Activated T-helper 2 cell treated with anti-CD3 and anti-CD28 coated beads, Interferon-gamma antibody, Interleukin-2, Interleukin-4, amounts not matched to agents 10 μg/mL and 5 μg/mL and 100 μg/mL, durations not matched to agents 14 hours and 24 hours and 36 hours (primary cell): Measurements from ENCODE around the gene TTPAL. TPM values are rescaled to one million over a fixed set of nuclear protein-coding genes. Genes with fewer than 3 reads are reported as not detected.

Experiments used
- DNase-seq: peaks from one replicate; pipeline ENCODE4 v3.0.0; 2021; ENCODE audit warnings: low spot score
- H3K27ac Mint-ChIP-seq: one replicate; pipeline ENCODE4 v1.8.0; 2021; ENCODE audit warnings: mixed read lengths
- H3K27me3 Mint-ChIP-seq: one replicate; pipeline ENCODE4 v1.8.0; 2021; ENCODE audit warnings: low read depth, mixed read lengths
- H3K36me3 Mint-ChIP-seq: one replicate; pipeline ENCODE4 v1.8.0; 2021; ENCODE audit warnings: low read depth, mixed read lengths
- H3K4me1 Mint-ChIP-seq: one replicate; pipeline ENCODE4 v1.8.0; 2021; ENCODE audit warnings: low read depth, mixed read lengths
- H3K4me3 Mint-ChIP-seq: one replicate; pipeline ENCODE4 v1.8.0; 2021; ENCODE audit warnings: low read depth, mild to moderate bottlenecking, moderate library complexity, mixed read lengths
- H3K9me3 Mint-ChIP-seq: one replicate; pipeline ENCODE4 v1.8.0; 2021; ENCODE audit warnings: mixed read lengths
- intact Hi-C: fragments of 100-400 bp; cut with micrococcal nuclease; formaldehyde crosslinking; loops from one replicate; pipeline ENCODE4 v1.15.1; 2023
- total RNA-seq: library from RNA; stranded (reverse); gene quantifications from 2 replicates; pipeline ENCODE4 v1.2.3, GENCODE V29; 2022

The TTPAL gene, protein sequence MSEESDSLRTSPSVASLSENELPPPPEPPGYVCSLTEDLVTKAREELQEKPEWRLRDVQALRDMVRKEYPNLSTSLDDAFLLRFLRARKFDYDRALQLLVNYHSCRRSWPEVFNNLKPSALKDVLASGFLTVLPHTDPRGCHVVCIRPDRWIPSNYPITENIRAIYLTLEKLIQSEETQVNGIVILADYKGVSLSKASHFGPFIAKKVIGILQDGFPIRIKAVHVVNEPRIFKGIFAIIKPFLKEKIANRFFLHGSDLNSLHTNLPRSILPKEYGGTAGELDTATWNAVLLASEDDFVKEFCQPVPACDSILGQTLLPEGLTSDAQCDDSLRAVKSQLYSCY
- 19.7 and 20.8 TPM in 2 replicates for total RNA-seq

DNA sequence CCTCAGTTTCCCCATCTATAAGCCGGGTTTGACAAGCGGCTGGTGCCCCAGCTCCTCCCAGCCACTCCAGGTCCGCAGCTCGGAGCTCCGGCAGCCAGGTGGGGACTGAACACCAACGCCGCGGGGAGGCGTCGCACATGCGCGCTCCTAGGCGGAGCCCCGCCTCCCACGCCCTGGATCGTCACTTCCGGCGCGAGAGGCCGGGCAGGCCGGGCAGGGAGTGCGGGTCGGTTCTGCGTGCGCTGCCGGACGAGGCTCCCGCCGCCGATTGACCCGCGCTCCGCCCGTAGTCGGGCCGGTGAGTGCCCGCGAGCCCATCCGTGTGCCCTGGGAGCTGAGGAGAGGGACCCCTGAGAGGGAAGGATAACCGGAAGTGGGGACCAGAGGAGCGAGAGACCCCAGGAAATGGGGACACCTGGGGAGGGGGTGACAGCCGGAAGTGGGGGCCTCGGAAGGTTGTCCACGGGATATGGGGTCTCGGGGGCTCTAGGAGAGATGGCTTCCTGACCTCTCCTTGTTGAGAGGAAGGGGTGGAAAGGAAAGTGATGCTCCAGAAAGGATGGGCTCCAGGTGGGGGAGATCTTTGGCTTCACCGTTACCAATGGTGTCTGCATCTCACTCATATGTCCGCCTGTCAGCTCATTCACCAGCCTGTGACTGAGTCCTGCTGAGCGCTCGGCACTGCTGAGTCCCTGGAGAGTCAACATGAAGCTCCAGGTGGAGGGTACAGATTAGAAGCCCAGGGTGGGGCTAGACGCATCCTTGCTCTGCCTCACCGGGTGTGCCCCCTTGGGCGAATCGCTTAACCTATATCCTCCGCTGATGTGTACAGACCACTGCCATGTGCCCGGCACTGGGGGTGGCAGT, at the start of gene TTPAL:
Gene TTPAL (plus strand): TSS at position 181 of the 867 bp plus-strand sequence. CDS start 4,126 bp downstream, outside the sequence.
- Mint-ChIP-seq H3K36me3 (peaks cover 4% of the 10 kb centered on the region), H3K27me3 (no peaks in the 10 kb centered on the region), H3K9me3 (no peaks in the 10 kb centered on the region), H3K4me3 (peak within 1 kb of the TSS; percentile 95), H3K27ac (peak within 1 kb of the TSS; percentile 94), H3K4me1 (peaks cover 17% of the 10 kb centered on the region)
- DNase-seq = peak; percentile 86
- intact Hi-C loops = loop anchor here (2.0 to 10.0 kb wide), 4 partner anchors 19 to 136 kb away; partner anchors contain the start of gene SERINC3

DNA sequence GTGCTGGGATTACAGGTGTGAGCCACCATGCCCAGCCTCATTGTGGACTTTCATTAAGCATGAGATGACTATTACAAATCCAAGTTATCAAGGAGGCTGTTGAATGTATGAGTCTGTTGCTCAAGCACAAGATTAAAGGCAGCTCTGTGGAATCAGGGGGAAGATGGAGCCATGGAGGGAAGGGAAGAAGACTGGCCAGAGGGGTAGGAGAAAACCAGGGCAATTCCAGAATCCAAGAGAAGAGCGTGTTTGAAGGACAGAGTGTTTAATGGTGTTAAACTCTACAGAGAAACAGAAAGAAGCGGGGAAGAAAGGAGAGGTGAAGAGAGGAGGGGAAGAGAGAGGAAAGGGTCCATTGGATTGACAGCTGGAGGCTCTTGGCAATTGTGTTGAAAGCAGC, 49.8 kb upstream of the TTPAL start:
- no peak overlapping the region for H3K4me3 Mint-ChIP-seq
- no peak for DNase-seq
- H3K27ac Mint-ChIP-seq = no peak overlapping the region

DNA sequence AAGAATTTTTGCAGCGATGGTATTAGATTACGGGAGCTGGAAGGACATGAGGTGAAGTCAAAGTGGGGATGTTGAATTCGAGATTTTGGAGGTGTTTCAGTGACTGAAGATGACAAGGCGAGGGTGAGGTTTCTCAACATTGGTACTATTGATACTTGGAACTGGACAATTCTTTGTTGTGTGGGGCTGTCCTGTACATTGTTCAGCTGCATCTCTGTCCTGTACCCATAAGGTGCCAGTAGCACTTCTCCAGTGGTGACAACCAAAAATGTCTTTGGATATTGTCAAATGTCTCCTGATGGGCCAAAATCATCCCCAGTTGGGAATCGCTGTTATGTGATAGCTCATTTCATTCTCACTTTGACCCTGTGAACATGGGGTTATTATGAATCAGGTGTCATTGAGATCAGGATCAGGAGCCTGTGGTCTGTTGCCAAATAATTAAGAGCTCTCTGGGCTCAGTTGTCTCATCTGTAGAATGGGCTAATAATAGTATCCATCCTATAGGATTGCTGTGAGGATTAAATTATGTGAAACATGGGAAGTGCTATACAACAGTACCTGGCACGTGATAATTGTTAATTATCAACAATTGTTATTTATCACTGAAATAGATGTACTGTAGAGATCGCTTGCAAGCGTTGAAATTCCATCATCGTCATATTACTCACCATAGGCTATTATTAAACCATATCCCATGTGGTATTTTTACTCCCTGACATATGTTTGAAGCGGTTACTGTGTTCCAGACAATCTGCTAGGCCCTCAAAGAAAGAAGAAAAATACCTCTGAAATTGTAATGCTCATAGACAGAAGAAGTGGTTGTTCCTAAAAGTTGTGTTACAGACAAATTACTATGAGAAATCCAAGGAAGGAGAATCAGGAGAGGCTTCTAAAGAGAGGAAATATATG, 48.5 kb upstream of the TTPAL start:
- Mint-ChIP-seq H3K9me3 (no peaks in the 10 kb centered on the region), H3K36me3 (no peaks in the 10 kb centered on the region), H3K4me1 (no peaks in the 10 kb centered on the region), H3K27me3 (peaks cover 4% of the 10 kb centered on the region), H3K27ac (no peak overlapping the region), H3K4me3 (no peak overlapping the region)
- intact Hi-C loops = no loop called here
- no peak for DNase-seq

More for the DNA sequence above, 49.8 kb upstream of the TTPAL start:
- Mint-ChIP-seq H3K27me3 (no peaks in the 10 kb centered on the region), H3K36me3 (no peaks in the 10 kb centered on the region), H3K9me3 (no peaks in the 10 kb centered on the region), H3K4me1 (no peaks in the 10 kb centered on the region)
- intact Hi-C loops = no loop called here

DNA sequence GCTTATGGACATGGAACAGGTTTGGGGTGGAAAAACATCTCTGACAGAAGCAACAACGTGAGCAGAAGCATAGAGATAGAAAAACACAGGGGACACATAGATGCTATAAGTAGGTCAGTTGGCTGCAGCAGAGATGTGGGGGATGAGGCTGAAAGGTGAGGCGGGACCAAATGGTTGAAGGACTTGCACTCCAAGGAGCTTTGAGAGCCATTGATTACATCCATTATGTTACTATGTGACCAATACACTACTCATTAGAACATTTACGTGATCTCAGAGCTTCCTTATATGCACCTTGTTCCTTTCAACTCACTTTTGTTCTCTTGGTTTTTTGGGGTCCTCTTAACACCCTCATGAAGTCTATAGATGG, 47.9 kb upstream of the TTPAL start:
- Mint-ChIP-seq H3K27me3 (peaks cover 6% of the 10 kb centered on the region), H3K4me3 (no peak overlapping the region), H3K4me1 (no peaks in the 10 kb centered on the region), H3K9me3 (no peaks in the 10 kb centered on the region), H3K36me3 (no peaks in the 10 kb centered on the region), H3K27ac (no peak overlapping the region)
- DNase-seq = no peak
- intact Hi-C loops = no loop called here

DNA sequence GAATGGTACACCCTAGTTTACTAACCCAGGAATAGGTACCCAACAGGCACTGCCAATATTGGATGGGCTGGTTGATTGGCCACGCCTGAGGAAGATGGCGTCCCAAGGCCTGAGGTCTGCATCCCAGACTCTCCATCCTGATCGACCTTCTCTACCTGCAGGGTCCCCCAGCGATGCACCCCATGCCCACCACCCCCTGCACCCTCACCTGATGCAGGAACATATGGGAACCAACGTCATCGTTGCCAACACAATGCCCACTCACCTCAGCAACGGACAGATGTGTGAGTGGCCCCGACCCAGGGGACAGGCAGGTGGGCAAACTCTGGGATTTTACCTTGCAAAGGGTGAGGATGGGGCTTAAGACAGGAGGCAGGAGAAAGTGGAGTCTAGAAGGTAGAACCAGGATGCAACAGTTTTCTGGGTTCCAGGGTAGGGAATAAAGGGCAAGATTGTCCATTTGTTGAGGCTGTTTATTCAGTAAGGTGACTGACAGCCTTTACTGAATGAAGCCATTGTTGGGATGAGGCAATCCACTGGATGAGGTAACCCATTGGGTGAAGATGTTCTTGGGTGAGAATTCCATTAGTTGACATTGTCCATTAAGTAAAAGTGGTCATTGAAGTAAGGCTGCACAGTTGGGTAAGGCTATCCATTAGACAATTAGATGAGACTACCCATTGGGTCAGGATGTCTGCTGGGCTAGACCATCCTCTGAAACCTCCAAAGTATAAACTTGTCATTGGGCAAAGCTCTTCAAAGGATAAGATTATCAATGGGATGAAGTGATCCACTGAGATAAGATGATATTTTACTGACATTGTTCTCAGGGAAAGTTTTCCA, 47.3 kb upstream of the TTPAL start:
- H3K27me3 Mint-ChIP-seq = peaks cover 8% of the 10 kb centered on the region
- no peak overlapping the region for H3K27ac Mint-ChIP-seq
- no peaks in the 10 kb centered on the region for H3K36me3 Mint-ChIP-seq
- DNase-seq = no peak
- H3K4me1 Mint-ChIP-seq = no peaks in the 10 kb centered on the region
- H3K4me3 Mint-ChIP-seq = no peak overlapping the region
- H3K9me3 Mint-ChIP-seq = no peaks in the 10 kb centered on the region
- intact Hi-C loops = no loop called here

DNA sequence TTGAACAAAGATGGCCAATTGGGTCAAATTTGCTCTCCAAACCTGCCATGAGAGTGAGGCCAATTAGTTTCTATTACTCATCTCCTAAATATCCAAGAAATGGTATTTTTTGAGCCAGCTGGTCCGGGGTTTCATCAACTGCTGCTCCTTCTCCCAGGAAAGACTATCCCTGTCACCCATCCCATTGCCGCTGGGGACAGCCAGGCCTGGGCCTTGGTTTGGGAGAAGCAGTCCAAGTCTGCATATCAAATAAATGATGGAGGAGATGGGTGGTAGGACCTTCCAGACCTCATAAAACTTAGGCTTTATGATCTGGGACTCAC, 46.7 kb upstream of the TTPAL start:
- Mint-ChIP-seq H3K4me1 (no peaks in the 10 kb centered on the region), H3K27ac (no peak overlapping the region), H3K27me3 (peaks cover 8% of the 10 kb centered on the region), H3K36me3 (no peaks in the 10 kb centered on the region), H3K9me3 (no peaks in the 10 kb centered on the region), H3K4me3 (no peak overlapping the region)
- intact Hi-C loops = no loop called here
- no peak for DNase-seq

DNA sequence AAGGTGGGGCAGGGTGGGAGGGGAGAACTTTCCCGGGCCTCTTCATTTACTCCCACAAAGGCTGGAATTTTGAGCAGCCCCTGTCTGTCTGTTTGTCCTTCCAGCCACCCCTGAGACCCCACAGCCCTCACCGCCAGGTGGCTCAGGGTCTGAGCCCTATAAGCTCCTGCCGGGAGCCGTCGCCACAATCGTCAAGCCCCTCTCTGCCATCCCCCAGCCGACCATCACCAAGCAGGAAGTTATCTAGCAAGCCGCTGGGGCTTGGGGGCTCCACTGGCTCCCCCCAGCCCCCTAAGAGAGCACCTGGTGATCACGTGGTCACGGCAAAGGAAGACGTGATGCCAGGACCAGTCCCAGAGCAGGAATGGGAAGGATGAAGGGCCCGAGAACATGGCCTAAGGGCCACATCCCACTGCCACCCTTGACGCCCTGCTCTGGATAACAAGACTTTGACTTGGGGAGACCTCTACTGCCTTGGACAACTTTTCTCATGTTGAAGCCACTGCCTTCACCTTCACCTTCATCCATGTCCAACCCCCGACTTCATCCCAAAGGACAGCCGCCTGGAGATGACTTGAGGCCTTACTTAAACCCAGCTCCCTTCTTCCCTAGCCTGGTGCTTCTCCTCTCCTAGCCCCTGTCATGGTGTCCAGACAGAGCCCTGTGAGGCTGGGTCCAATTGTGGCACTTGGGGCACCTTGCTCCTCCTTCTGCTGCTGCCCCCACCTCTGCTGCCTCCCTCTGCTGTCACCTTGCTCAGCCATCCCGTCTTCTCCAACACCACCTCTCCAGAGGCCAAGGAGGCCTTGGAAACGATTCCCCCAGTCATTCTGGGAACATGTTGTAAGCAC, 46.0 kb upstream of the TTPAL start:
- no peak overlapping the region for H3K4me3 Mint-ChIP-seq
- peaks cover 8% of the 10 kb centered on the region for H3K27me3 Mint-ChIP-seq
- no peak for DNase-seq
- H3K9me3 Mint-ChIP-seq = no peaks in the 10 kb centered on the region
- H3K36me3 Mint-ChIP-seq = no peaks in the 10 kb centered on the region
- intact Hi-C loops = no loop called here
- no peaks in the 10 kb centered on the region for H3K4me1 Mint-ChIP-seq
- H3K27ac Mint-ChIP-seq = no peak overlapping the region

DNA sequence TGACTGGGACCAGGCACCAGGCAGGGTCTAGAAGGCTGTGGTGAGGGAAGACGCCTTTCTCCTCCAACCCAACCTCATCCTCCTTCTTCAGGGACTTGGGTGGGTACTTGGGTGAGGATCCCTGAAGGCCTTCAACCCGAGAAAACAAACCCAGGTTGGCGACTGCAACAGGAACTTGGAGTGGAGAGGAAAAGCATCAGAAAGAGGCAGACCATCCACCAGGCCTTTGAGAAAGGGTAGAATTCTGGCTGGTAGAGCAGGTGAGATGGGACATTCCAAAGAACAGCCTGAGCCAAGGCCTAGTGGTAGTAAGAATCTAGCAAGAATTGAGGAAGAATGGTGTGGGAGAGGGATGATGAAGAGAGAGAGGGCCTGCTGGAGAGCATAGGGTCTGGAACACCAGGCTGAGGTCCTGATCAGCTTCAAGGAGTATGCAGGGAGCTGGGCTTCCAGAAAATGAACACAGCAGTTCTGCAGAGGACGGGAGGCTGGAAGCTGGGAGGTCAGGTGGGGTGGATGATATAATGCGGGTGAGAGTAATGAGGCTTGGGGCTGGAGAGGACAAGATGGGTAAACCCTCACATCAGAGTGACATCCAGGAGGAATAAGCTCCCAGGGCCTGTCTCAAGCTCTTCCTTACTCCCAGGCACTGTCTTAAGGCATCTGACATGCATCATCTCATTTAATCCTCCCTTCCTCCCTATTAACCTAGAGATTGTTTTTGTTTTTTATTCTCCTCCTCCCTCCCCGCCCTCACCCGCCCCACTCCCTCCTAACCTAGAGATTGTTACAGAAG, 45.2 kb upstream of the TTPAL start:
- Mint-ChIP-seq H3K9me3 (no peaks in the 10 kb centered on the region), H3K27ac (no peak overlapping the region), H3K27me3 (peaks cover 8% of the 10 kb centered on the region), H3K36me3 (no peaks in the 10 kb centered on the region), H3K4me3 (no peak overlapping the region), H3K4me1 (no peaks in the 10 kb centered on the region)
- intact Hi-C loops = no loop called here
- no peak for DNase-seq

DNA sequence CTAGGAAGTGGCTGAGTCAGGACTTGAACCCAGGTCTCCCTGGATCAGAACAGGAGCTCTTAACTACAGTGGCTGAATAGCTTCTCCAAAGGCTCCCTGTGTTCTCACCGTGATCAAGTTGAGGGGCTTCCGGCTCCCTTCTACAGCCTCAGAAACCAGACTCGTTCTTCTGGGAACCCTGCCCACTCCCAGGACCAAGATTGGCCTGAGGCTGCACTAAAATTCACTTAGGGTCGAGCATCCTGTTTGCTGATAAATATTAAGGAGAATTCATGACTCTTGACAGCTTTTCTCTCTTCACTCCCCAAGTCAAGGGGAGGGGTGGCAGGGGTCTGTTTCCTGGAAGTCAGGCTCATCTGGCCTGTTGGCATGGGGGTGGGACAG, 44.6 kb upstream of the TTPAL start:
- H3K36me3 Mint-ChIP-seq = no peaks in the 10 kb centered on the region
- intact Hi-C loops = no loop called here

DNA sequence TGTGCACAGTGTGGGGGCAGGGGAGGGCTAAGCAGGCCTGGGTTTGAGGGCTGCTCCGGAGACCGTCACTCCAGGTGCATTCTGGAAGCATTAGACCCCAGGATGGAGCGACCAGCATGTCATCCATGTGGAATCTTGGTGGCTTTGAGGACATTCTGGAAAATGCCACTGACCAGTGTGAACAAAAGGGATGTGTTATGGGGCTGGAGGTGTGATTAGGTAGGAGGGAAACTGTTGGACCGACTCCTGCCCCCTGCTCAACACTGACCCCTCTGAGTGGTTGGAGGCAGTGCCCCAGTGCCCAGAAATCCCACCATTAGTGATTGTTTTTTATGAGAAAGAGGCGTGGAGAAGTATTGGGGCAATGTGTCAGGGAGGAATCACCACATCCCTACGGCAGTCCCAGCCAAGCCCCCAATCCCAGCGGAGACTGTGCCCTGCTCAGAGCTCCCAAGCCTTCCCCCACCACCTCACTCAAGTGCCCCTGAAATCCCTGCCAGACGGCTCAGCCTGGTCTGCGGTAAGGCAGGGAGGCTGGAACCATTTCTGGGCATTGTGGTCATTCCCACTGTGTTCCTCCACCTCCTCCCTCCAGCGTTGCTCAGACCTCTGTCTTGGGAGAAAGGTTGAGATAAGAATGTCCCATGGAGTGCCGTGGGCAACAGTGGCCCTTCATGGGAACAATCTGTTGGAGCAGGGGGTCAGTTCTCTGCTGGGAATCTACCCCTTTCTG, 44.0 kb upstream of the TTPAL start:
- no peaks in the 10 kb centered on the region for H3K4me1 Mint-ChIP-seq
- no peak overlapping the region for H3K4me3 Mint-ChIP-seq
- no peaks in the 10 kb centered on the region for H3K9me3 Mint-ChIP-seq
- H3K27me3 Mint-ChIP-seq = peaks cover 8% of the 10 kb centered on the region
- no peak for DNase-seq
- intact Hi-C loops = no loop called here
- no peak overlapping the region for H3K27ac Mint-ChIP-seq
- H3K36me3 Mint-ChIP-seq = no peaks in the 10 kb centered on the region

More for the DNA sequence above, 44.6 kb upstream of the TTPAL start:
- Mint-ChIP-seq H3K9me3 (no peaks in the 10 kb centered on the region), H3K4me1 (no peaks in the 10 kb centered on the region), H3K27me3 (peaks cover 8% of the 10 kb centered on the region), H3K4me3 (no peak overlapping the region), H3K27ac (no peak overlapping the region)
- no peak for DNase-seq
